ENCODE measurements around the gene ARMH4. TPM values are rescaled to one million over a fixed set of nuclear protein-coding genes. Genes with fewer than 3 reads are reported as not detected.

ARMH4 gene
- total RNA-seq, 1 experiment from 2014 or later, result 7.8 TPM

DNA sequence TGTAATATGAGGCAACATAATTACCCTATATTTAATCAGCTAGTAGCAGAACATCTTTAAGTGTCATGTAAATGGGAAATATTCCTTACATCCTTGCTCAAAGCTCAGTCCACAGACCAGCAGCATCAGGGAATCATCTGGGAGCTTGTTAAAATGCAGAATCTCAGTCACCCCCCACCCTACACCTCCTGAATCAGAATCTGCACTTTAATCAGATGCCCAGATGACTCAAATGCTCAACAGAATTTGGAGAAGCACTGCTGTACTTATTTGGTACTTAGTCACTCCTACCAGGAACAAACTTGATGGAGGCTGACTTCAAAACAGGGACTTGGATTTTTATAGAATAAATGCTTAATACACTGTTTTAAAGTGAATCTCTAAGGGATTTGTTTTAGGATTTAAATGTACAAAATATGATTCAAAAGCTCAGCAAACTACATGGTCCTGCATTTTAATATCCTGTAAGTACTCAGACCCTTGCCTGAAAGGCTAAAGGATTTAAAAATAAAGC, 96.5 kb downstream of the ARMH4 start:
- DNase-seq (ENCODE audit: low spot score), result no peak
- no peaks in the 10 kb centered on the region for H3K27me3 ChIP-seq (replicated peaks; ENCODE audit: insufficient read depth, low read depth, low read length, poor library complexity)
- H3K9me3 ChIP-seq (ENCODE audit: low read depth, low read length, poor library complexity, severe bottlenecking), result no peaks in the 10 kb centered on the region
- no peak overlapping the region for H3K4me3 ChIP-seq (ENCODE audit: low read depth, low read length, poor library complexity, severe bottlenecking)
- H3K4me1 ChIP-seq (ENCODE audit: insufficient read depth, low read length, poor library complexity, severe bottlenecking), result peaks cover 18% of the 10 kb centered on the region
- intact Hi-C loops (cut with micrococcal nuclease; ENCODE audit: unreplicated experiment), result no loop called here
- H3K27ac ChIP-seq (ENCODE audit: low read depth, low read length, poor library complexity, severe bottlenecking), result no peak overlapping the region
- TF ChIP-seq EZH2 (IDR thresholded peaks at IDR 0.05; ENCODE audit: borderline replicate concordance, low read depth, low read length, poor library complexity, severe bottlenecking), result no peak
- TF ChIP-seq, protein P1, sequence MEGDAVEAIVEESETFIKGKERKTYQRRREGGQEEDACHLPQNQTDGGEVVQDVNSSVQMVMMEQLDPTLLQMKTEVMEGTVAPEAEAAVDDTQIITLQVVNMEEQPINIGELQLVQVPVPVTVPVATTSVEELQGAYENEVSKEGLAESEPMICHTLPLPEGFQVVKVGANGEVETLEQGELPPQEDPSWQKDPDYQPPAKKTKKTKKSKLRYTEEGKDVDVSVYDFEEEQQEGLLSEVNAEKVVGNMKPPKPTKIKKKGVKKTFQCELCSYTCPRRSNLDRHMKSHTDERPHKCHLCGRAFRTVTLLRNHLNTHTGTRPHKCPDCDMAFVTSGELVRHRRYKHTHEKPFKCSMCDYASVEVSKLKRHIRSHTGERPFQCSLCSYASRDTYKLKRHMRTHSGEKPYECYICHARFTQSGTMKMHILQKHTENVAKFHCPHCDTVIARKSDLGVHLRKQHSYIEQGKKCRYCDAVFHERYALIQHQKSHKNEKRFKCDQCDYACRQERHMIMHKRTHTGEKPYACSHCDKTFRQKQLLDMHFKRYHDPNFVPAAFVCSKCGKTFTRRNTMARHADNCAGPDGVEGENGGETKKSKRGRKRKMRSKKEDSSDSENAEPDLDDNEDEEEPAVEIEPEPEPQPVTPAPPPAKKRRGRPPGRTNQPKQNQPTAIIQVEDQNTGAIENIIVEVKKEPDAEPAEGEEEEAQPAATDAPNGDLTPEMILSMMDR (conservative IDR thresholded peaks at IDR 0.05; ENCODE audit: low read depth, low read length), result no peak
- ChIA-PET CTCF (no interaction called here), POLR2A (ENCODE audit: low non-redundant PET) (no interaction called here)
- BruUV-seq (replicated peaks), result no TSS peak
- H3K36me3 ChIP-seq (ENCODE audit: insufficient read depth, low read length, poor library complexity, severe bottlenecking), result no peaks in the 10 kb centered on the region

DNA sequence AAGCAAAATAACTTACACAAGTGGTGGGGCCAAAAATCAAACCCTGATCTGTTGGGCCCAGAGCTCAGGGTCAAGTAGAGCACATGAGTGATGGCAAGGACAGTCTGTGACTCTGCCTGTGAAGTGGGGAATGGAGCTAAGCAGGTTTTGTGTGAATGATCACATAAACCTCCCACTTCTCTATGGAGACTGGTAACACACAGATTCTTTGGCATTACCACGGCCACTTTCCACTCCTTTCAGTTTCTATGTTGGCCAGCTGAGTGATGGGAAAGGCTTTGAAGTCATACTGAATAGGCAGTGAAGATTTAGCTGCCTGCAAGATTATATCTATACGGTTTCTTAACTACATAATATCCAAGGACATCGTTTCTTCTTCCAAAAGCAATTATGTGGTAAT, 97.9 kb downstream of the ARMH4 start:
- TF ChIP-seq EZH2 (IDR thresholded peaks at IDR 0.05; ENCODE audit: borderline replicate concordance, low read depth, low read length, poor library complexity, severe bottlenecking), result no peak
- TF ChIP-seq, protein P1 (conservative IDR thresholded peaks at IDR 0.05; ENCODE audit: low read depth, low read length), result no peak
- ChIA-PET POLR2A (ENCODE audit: low non-redundant PET) (no interaction called here), CTCF (no interaction called here)
- no TSS peak for BruUV-seq (replicated peaks)
- Histone ChIP-seq H3K27me3 (replicated peaks; ENCODE audit: insufficient read depth, low read depth, low read length, poor library complexity) (no peaks in the 10 kb centered on the region), H3K36me3 (ENCODE audit: insufficient read depth, low read length, poor library complexity, severe bottlenecking) (no peaks in the 10 kb centered on the region), H3K9me3 (ENCODE audit: low read depth, low read length, poor library complexity, severe bottlenecking) (no peaks in the 10 kb centered on the region), H3K4me3 (ENCODE audit: low read depth, low read length, poor library complexity, severe bottlenecking) (no peak overlapping the region), H3K27ac (ENCODE audit: low read depth, low read length, poor library complexity, severe bottlenecking) (no peak overlapping the region), H3K4me1 (ENCODE audit: insufficient read depth, low read length, poor library complexity, severe bottlenecking) (peaks cover 5% of the 10 kb centered on the region)
- intact Hi-C loops (cut with micrococcal nuclease; ENCODE audit: unreplicated experiment), result no loop called here
- DNase-seq (ENCODE audit: low spot score), result no peak

DNA sequence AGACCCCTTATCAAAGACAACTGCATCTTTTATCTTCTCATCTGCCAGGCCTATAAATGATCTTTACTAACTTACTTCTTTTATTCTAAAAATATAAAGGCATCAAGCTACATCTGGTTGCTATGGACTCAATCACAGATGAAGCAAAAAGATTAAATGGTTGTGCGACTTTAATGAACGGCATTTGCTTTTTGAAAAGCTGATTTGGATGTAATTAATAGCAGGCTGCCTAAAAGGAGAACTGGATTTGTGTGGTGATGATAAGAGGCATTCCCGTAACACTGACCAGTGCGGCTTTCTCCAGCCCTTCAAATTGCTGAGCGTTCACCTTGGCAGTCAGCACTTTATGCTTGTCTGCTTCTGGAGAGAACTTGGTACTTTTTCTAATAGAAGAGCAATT, 103.8 kb downstream of the ARMH4 start:
- Histone ChIP-seq H3K4me3 (ENCODE audit: low read depth, low read length, poor library complexity, severe bottlenecking) (no peak overlapping the region), H3K9me3 (ENCODE audit: low read depth, low read length, poor library complexity, severe bottlenecking) (no peaks in the 10 kb centered on the region), H3K4me1 (ENCODE audit: insufficient read depth, low read length, poor library complexity, severe bottlenecking) (no peaks in the 10 kb centered on the region), H3K27ac (ENCODE audit: low read depth, low read length, poor library complexity, severe bottlenecking) (no peak overlapping the region), H3K27me3 (replicated peaks; ENCODE audit: insufficient read depth, low read depth, low read length, poor library complexity) (no peaks in the 10 kb centered on the region), H3K36me3 (ENCODE audit: insufficient read depth, low read length, poor library complexity, severe bottlenecking) (no peaks in the 10 kb centered on the region)
- CTCF ChIA-PET, result no interaction called here
- TF ChIP-seq, protein P1 (conservative IDR thresholded peaks at IDR 0.05; ENCODE audit: low read depth, low read length), result no peak
- TF ChIP-seq EZH2 (IDR thresholded peaks at IDR 0.05; ENCODE audit: borderline replicate concordance, low read depth, low read length, poor library complexity, severe bottlenecking), result no peak
- no peak for DNase-seq (ENCODE audit: low spot score)
- POLR2A ChIA-PET (ENCODE audit: low non-redundant PET), result interaction anchor here (0.7 kb wide), 1 partner anchor 522 kb away, joined by 3 read pairs; no protein-coding TSS in a partner anchor
- intact Hi-C loops (cut with micrococcal nuclease; ENCODE audit: unreplicated experiment), result no loop called here
- no TSS peak for BruUV-seq (replicated peaks)
